Small intestine (tissue), 7 donors: Measurements from ENCODE around the gene RADIL. TPM values are rescaled to one million over a fixed set of nuclear protein-coding genes. Genes with fewer than 3 reads are reported as not detected.

ENCODE experiments used
- DNase-seq, 2 donors: peaks; one replicate each; pipeline versions ENCODE4 v3.0.0 to v3.0.0-alpha.2; 2013
- FAIRE-seq: peaks from 2 replicates; lab custom pipeline; 2012; peaks lifted over from hg19 to GRCh38; lab: Jason Lieb, UNC
- H3K27ac ChIP-seq, 3 donors: one replicate each; pipeline ENCODE4 v1.5.1; 2013; ENCODE audit warnings: low read length in 2 of 3, mild to moderate bottlenecking in 2 of 3, control low read depth in 1 of 3, inconsistent platforms in 1 of 3, low read depth in 1 of 3, moderate library complexity in 1 of 3
- H3K27me3 ChIP-seq, 3 donors: one replicate each; pipeline ENCODE4 v1.6.1; 2013; ENCODE audit warnings: low read length in 3 of 3, inconsistent platforms in 1 of 3; ENCODE audit not compliant: control insufficient read depth in 3 of 3, insufficient read depth in 3 of 3
- H3K36me3 ChIP-seq, 3 donors: one replicate each; pipeline ENCODE4 v1.6.1; 2013; ENCODE audit warnings: low read length in 3 of 3, inconsistent platforms in 1 of 3, low read depth in 1 of 3, mild to moderate bottlenecking in 1 of 3, moderate library complexity in 1 of 3; ENCODE audit not compliant: control insufficient read depth in 3 of 3, insufficient read depth in 2 of 3
- H3K4me1 ChIP-seq, 3 donors: one replicate each; pipeline ENCODE4 v1.6.1; 2013; ENCODE audit warnings: low read length in 2 of 3, inconsistent platforms in 1 of 3, low read depth in 1 of 3, mild to moderate bottlenecking in 1 of 3, moderate library complexity in 1 of 3; ENCODE audit not compliant: control insufficient read depth in 3 of 3, insufficient read depth in 2 of 3
- H3K4me3 ChIP-seq, 3 donors: one replicate each; pipeline ENCODE4 v1.5.1; 2013; ENCODE audit warnings: low read length in 3 of 3, control low read depth in 1 of 3, inconsistent platforms in 1 of 3, low read depth in 1 of 3, mild to moderate bottlenecking in 1 of 3, moderate library complexity in 1 of 3
- H3K9me3 ChIP-seq, 2 donors: one replicate each; pipeline ENCODE4 v1.6.1; 2013; ENCODE audit warnings: low read depth in 1 of 2, low read length in 1 of 2; ENCODE audit not compliant: control insufficient read depth in 2 of 2, insufficient read depth in 1 of 2
- WGBS, 3 donors: extraction: QIAGEN DNeasy Blood & Tissue Kit; methylation state at CpG; one replicate each; pipeline ENCODE4 v1.1.7; 2013; 5-methylcytosine and 5-hydroxymethylcytosine counted together
- polyA plus RNA-seq, 4 donors: library from polyadenylated mRNA; stranded (reverse) in 3 of 4; unstranded in 1 of 4; fragments of 200-250 nt in 3 of 4; fragments of 120-200 nt in 1 of 4; gene quantifications; one replicate each; pipeline versions ENCODE4 v1.2.1 to v1.2.3, GENCODE V29; 2013
- donor health status: healthy with polysubstance abuse.
- donor health status: control.
- donor health status: control.
- donor health status: Bipolar disorder and iron deficiency.
- donor health status: healthy.

Gene RADIL
- polyA plus RNA-seq, 4 donors, result 0.18 to 3.2 (median 1.6) TPM; not detected in 1

- Histone ChIP-seq H3K9me3 (no peaks in the 10 kb centered on the region), H3K27me3 (no peaks in the 10 kb centered on the region), H3K4me3 (no peak overlapping the region), H3K4me1 (no peaks in the 10 kb centered on the region), H3K36me3 (no peaks in the 10 kb centered on the region), H3K27ac (no peak overlapping the region)
- no peak for DNase-seq
- WGBS, 3 donors, result 60 to 71% (median 64%) methylated on average over 14 of the region's 14 CpGs
- FAIRE-seq, result no peak
These were observed 59.9 kb downstream of the RADIL start for GRCh38 chr7:4823441-4824119.

- no peaks in the 10 kb centered on the region for H3K27me3 ChIP-seq
- DNase-seq, result no peak
- no peaks in the 10 kb centered on the region for H3K36me3 ChIP-seq
- H3K27ac ChIP-seq, result no peak overlapping the region
- no peak overlapping the region for H3K4me3 ChIP-seq
- 64 to 83% (median 67%) methylated on average over 9 of the region's 9 CpGs for WGBS, 3 donors
- no peaks in the 10 kb centered on the region for H3K9me3 ChIP-seq
- H3K4me1 ChIP-seq, result no peaks in the 10 kb centered on the region
- FAIRE-seq, result no peak
These were observed 60.8 kb downstream of the RADIL start for GRCh38 chr7:4822677-4823076.

- H3K27ac ChIP-seq, result no peak overlapping the region
- 78 to 88% (median 86%) methylated on average over 20 of the region's 20 CpGs for WGBS, 3 donors
- H3K4me1 ChIP-seq, result no peaks in the 10 kb centered on the region
- no peak overlapping the region for H3K4me3 ChIP-seq
- H3K36me3 ChIP-seq, result no peaks in the 10 kb centered on the region
- H3K27me3 ChIP-seq, result no peaks in the 10 kb centered on the region
- no peak for DNase-seq
- H3K9me3 ChIP-seq, result no peaks in the 10 kb centered on the region
- no peak for FAIRE-seq
These were observed 62.5 kb downstream of the RADIL start for GRCh38 chr7:4820967-4821471.

GRCh38 chr7:4820405-4820966 is 63.0 kb downstream of the RADIL start:
- Histone ChIP-seq H3K9me3 (no peaks in the 10 kb centered on the region), H3K27me3 (no peaks in the 10 kb centered on the region), H3K4me3 (no peak overlapping the region), H3K36me3 (no peaks in the 10 kb centered on the region), H3K4me1 (no peaks in the 10 kb centered on the region), H3K27ac (no peak overlapping the region)
- DNase-seq (no peak), FAIRE-seq (no peak)
- 71 to 79% (median 76%) methylated on average over 13 to 19 of the region's 19 CpGs for WGBS, 3 donors

- no peaks in the 10 kb centered on the region for H3K4me1 ChIP-seq
- H3K9me3 ChIP-seq, result no peaks in the 10 kb centered on the region
- H3K36me3 ChIP-seq, result no peaks in the 10 kb centered on the region
- H3K4me3 ChIP-seq, result no peak overlapping the region
- no peaks in the 10 kb centered on the region for H3K27me3 ChIP-seq
- 71 to 77% (median 75%) methylated on average over 38 to 39 of the region's 39 CpGs for WGBS, 3 donors
- no peak overlapping the region for H3K27ac ChIP-seq
- FAIRE-seq (no peak), DNase-seq (no peak)
These were observed 63.7 kb downstream of the RADIL start for GRCh38 chr7:4819560-4820404.

- no peak for DNase-seq
- H3K36me3 ChIP-seq, result no peaks in the 10 kb centered on the region
- H3K27me3 ChIP-seq, result no peaks in the 10 kb centered on the region
- no peak for FAIRE-seq
- no peaks in the 10 kb centered on the region for H3K9me3 ChIP-seq
- H3K4me1 ChIP-seq, result no peaks in the 10 kb centered on the region
- WGBS, 3 donors, result 84 to 90% (median 86%) methylated on average over 30 to 32 of the region's 32 CpGs
- H3K4me3 ChIP-seq, result no peak overlapping the region
- no peak overlapping the region for H3K27ac ChIP-seq
These were observed 65.3 kb downstream of the RADIL start for GRCh38 chr7:4818000-4818794.

GRCh38 chr7:4817178-4817901 is 66.2 kb downstream of the RADIL start:
- Histone ChIP-seq H3K27ac (no peak overlapping the region), H3K4me1 (no peaks in the 10 kb centered on the region), H3K36me3 (no peaks in the 10 kb centered on the region), H3K9me3 (peaks cover 0 to 5% of the 10 kb centered on the region in 2 donors), H3K4me3 (no peak overlapping the region), H3K27me3 (no peaks in the 10 kb centered on the region)
- DNase-seq, result no peak
- WGBS, 3 donors, result 87 to 92% (median 90%) methylated on average over 38 of the region's 38 CpGs
- FAIRE-seq, result no peak
